ENCODE measurements around the gene C3orf18. TPM values are rescaled to one million over a fixed set of nuclear protein-coding genes. Genes with fewer than 3 reads are reported as not detected.
A peak's percentile ranks its signal among the peaks of the same experiment; 100 is the strongest.

Gene C3orf18
- total RNA-seq, 1 experiment from 2014 or later, result 10.1 TPM

DNA sequence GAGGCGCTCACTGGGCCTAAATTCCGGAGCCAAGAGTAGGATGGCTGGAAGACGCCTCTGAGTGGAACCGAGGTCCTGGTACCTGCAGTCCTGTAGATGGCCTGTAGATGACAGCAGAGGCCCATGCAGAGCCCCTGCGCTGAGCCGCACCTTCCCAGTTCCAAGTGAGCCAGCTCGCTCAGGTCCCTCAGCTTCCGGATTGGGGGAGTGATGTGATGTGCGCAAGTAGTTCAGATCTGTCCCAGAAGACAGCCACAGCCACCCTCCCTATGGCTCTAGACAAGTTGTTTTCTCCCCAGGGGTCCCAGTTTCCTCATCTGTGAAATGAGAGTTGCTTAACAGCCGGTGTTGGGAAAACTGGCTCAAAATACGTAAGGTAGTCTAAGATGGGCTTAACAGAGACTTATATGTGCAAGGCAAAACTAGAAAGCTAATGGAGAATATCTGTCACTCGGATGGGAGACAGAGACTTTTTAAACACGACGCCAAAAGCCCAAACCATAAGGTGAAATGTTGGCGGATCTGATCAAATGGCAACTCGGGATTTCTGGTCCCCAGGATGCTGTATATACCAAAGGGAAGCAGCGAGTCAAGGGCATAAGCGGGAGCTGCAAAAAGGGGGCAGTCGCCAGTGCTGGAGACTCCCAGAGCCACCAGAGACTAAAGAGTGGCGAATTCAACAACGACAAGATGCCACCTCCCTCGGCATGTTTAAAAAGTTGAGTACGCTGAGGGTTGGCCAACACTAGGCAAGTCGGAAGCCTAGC is 48.6 kb upstream of the C3orf18 start:
- Histone ChIP-seq H3K4me1 (ENCODE audit: control insufficient read depth in 1 of 2, insufficient read depth in 2 of 2, low read length in 2 of 2) (peaks cover 17 to 60% of the 10 kb centered on the region in 2 experiments), H3K4me2 (ENCODE audit: low read length) (peak overlapping the region; percentile 77), H3K36me3 (ENCODE audit: control insufficient read depth in 1 of 2, insufficient read depth in 2 of 2, low read length in 2 of 2) (peaks cover 0 to 7% of the 10 kb centered on the region in 2 experiments; a peak in 1 of 4 replicates), H3K9me2 (ENCODE audit: insufficient read depth) (no peaks in the 10 kb centered on the region), H2AFZ (ENCODE audit: low read depth, low read length, poor library complexity, severe bottlenecking) (peak overlapping the region; percentile 65), H3K9me3 (ENCODE audit: control insufficient read depth in 1 of 2, insufficient read depth in 1 of 2, low read depth in 1 of 2, low read length in 2 of 2) (no peaks in the 10 kb centered on the region), H4K20me1 (ENCODE audit: insufficient read depth) (no peaks in the 10 kb centered on the region), H3K9ac (ENCODE audit: low read length) (peak overlapping the region; percentile 46), H3K27me3 (ENCODE audit: insufficient read depth, low read length) (no peaks in the 10 kb centered on the region), H3K4me3 (replicated peaks in 1 of 2; ENCODE audit: low read depth in 1 of 2, low read length in 2 of 2) (peak overlapping the region; percentile 40 to 58), H3K27ac (ENCODE audit: low read depth, low read length) (peak overlapping the region; percentile 62), H3K79me2 (ENCODE audit: insufficient read depth, low read length) (peaks cover 40% of the 10 kb centered on the region)
- CTCF ChIA-PET, result interaction anchor here (0.5 to 3.8 kb wide), 24 partner anchors 9 to 1066 kb away, joined by 3 to 83 read pairs (median 5); partner anchors contain the start of genes DCAF1, DOCK3, HEMK1 and MANF
- peak; percentile 49 for ATAC-seq
- RAD21 ChIA-PET (ENCODE audit: low non-redundant PET in 1 of 2, low total read pairs in 2 of 2, uncharacterized antibody in 2 of 2, unreplicated experiment in 2 of 2), result interaction anchor here (0.6 to 3.4 kb wide), 15 partner anchors 8 to 1103 kb away, joined by 3 to 40 read pairs (median 3); partner anchors contain the start of genes DCAF1 (in 1 of the 2), HEMK1 (in 1 of the 2) and MANF (in 1 of the 2)
- no TSS peak for BruUV-seq (replicated peaks)
- intact Hi-C loops (cut with micrococcal nuclease), result loop anchor here (1.0 to 5.0 kb wide), 12 partner anchors 36 to 1051 kb away; partner anchors contain the start of genes MANF and RBM15B
- TF ChIP-seq JUND (IDR thresholded peaks at IDR 0.05), result no peak
- TF ChIP-seq, protein P1, sequence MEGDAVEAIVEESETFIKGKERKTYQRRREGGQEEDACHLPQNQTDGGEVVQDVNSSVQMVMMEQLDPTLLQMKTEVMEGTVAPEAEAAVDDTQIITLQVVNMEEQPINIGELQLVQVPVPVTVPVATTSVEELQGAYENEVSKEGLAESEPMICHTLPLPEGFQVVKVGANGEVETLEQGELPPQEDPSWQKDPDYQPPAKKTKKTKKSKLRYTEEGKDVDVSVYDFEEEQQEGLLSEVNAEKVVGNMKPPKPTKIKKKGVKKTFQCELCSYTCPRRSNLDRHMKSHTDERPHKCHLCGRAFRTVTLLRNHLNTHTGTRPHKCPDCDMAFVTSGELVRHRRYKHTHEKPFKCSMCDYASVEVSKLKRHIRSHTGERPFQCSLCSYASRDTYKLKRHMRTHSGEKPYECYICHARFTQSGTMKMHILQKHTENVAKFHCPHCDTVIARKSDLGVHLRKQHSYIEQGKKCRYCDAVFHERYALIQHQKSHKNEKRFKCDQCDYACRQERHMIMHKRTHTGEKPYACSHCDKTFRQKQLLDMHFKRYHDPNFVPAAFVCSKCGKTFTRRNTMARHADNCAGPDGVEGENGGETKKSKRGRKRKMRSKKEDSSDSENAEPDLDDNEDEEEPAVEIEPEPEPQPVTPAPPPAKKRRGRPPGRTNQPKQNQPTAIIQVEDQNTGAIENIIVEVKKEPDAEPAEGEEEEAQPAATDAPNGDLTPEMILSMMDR (IDR thresholded peaks at IDR 0.05 in 2 of 3, conservative IDR thresholded peaks at IDR 0.05 in 1 of 3; ENCODE audit: borderline replicate concordance in 1 of 3, insufficient read depth in 1 of 3, low read depth in 2 of 3, low read length in 2 of 3), result peak in 2 of 3 experiments; percentile 99 to 100; a peak in 4 of 6 replicates
- POLR2A ChIA-PET, result interaction anchor here (0.6 to 2.0 kb wide), 8 partner anchors 16 to 769 kb away, joined by 3 to 5 read pairs (median 4); partner anchors contain the start of genes HEMK1 and MANF
- DNase-seq (ENCODE audit: low read depth, low spot score), result peak; percentile 82

DNA sequence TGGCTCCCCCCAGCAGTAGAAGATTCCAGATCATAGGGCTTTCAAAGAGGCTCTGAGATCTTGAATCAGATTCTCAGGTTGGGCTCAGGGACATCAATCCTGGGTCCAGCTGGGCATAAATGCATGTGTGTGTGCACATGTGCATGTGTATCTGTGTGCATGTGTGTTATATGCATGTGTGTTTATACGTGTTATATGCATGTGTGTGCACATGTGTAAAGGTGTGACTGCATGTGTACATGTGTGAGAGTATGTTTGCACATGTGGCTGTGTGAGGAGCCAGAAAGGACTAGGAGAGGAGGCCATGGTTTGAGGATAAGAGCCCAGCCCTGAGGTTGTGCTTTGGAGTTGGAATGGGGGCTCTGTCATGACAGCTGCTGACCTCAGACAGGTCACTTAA is 47.6 kb upstream of the C3orf18 start:
- no peaks in the 10 kb centered on the region for H3K9me2 ChIP-seq (ENCODE audit: insufficient read depth)
- no peak overlapping the region for H3K4me2 ChIP-seq (ENCODE audit: low read length)
- DNase-seq (ENCODE audit: low read depth, low spot score), result no peak
- BruUV-seq (replicated peaks), result no TSS peak
- intact Hi-C loops (cut with micrococcal nuclease), result loop anchor here (5.0 kb wide), 4 partner anchors 272 to 1052 kb away; no protein-coding TSS in a partner anchor
- no peak for ATAC-seq
- peaks cover 0 to 7% of the 10 kb centered on the region in 2 experiments; a peak in 1 of 4 replicates for H3K36me3 ChIP-seq (ENCODE audit: control insufficient read depth in 1 of 2, insufficient read depth in 2 of 2, low read length in 2 of 2)
- no peaks in the 10 kb centered on the region for H3K9me3 ChIP-seq (ENCODE audit: control insufficient read depth in 1 of 2, insufficient read depth in 1 of 2, low read depth in 1 of 2, low read length in 2 of 2)
- RAD21 ChIA-PET (ENCODE audit: low non-redundant PET in 1 of 2, low total read pairs in 2 of 2, uncharacterized antibody in 2 of 2, unreplicated experiment in 2 of 2), result interaction anchor here (2.4 to 3.4 kb wide), 2 partner anchors 38 kb away, joined by 21 to 40 read pairs; no protein-coding TSS in a partner anchor
- H3K79me2 ChIP-seq (ENCODE audit: insufficient read depth, low read length), result peaks cover 30% of the 10 kb centered on the region
- H4K20me1 ChIP-seq (ENCODE audit: insufficient read depth), result no peaks in the 10 kb centered on the region
- H3K27me3 ChIP-seq (ENCODE audit: insufficient read depth, low read length), result no peaks in the 10 kb centered on the region
- no peak overlapping the region for H2AFZ ChIP-seq (ENCODE audit: low read depth, low read length, poor library complexity, severe bottlenecking)
- no peak overlapping the region for H3K4me3 ChIP-seq (replicated peaks in 1 of 2; ENCODE audit: low read depth in 1 of 2, low read length in 2 of 2)
- POLR2A ChIA-PET, result interaction anchor here (1.1 kb wide), 1 partner anchor 38 kb away, joined by 4 read pairs; no protein-coding TSS in a partner anchor
- H3K9ac ChIP-seq (ENCODE audit: low read length), result no peak overlapping the region
- H3K4me1 ChIP-seq (ENCODE audit: control insufficient read depth in 1 of 2, insufficient read depth in 2 of 2, low read length in 2 of 2), result peaks cover 14 to 60% of the 10 kb centered on the region in 2 experiments
- no peak overlapping the region for H3K27ac ChIP-seq (ENCODE audit: low read depth, low read length)
- CTCF ChIA-PET, result interaction anchor here (1.0 to 3.8 kb wide), 5 partner anchors 14 to 755 kb away, joined by 3 to 83 read pairs (median 7); partner anchors contain the start of gene HEMK1
- TF ChIP-seq YY1 (IDR thresholded peaks at IDR 0.05; ENCODE audit: extremely low read depth, insufficient replicate concordance, low read depth, low read length) (no peak), ZNF274 (IDR thresholded peaks at IDR 0.05; ENCODE audit: low read depth, low read length) (no peak), SRF (IDR thresholded peaks at IDR 0.05; ENCODE audit: low read depth) (no peak), POLR2A (IDR thresholded peaks at IDR 0.05; ENCODE audit: borderline replicate concordance, extremely low read depth, insufficient read depth, insufficient read length) (no peak), TCF7L2 (IDR thresholded peaks at IDR 0.05; ENCODE audit: borderline replicate concordance, extremely low read depth, insufficient read depth, insufficient read length) (no peak), SP1 (IDR thresholded peaks at IDR 0.05; ENCODE audit: low read depth) (no peak), JUND (IDR thresholded peaks at IDR 0.05) (no peak), EGR1 (IDR thresholded peaks at IDR 0.05; ENCODE audit: low read depth) (no peak), EZH2phosphoT487 (IDR thresholded peaks at IDR 0.05; ENCODE audit: borderline replicate concordance) (no peak), FOSL1 (IDR thresholded peaks at IDR 0.05; ENCODE audit: low read depth) (no peak)
- TF ChIP-seq, protein P1 (IDR thresholded peaks at IDR 0.05 in 2 of 3, conservative IDR thresholded peaks at IDR 0.05 in 1 of 3; ENCODE audit: borderline replicate concordance in 1 of 3, insufficient read depth in 1 of 3, low read depth in 2 of 3, low read length in 2 of 3), result no peak
- TF ChIP-seq, protein P2, sequence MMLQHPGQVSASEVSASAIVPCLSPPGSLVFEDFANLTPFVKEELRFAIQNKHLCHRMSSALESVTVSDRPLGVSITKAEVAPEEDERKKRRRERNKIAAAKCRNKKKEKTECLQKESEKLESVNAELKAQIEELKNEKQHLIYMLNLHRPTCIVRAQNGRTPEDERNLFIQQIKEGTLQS (IDR thresholded peaks at IDR 0.05), result no peak
